Ishikawa (cell line): ENCODE results near the gene NKD2.

Source experiments
- CEBPB ChIP-seq: IDR thresholded peaks from 2 replicates; pipeline ENCODE4 v1.6.1; 2012
- CREB1 ChIP-seq: IDR thresholded peaks from 2 replicates; pipeline ENCODE4 v1.6.1; 2012; ENCODE audit warnings: low read depth
- EGR1 ChIP-seq: IDR thresholded peaks from 2 replicates; pipeline ENCODE4 v1.6.1; 2012
- EP300 ChIP-seq: IDR thresholded peaks from 2 replicates; pipeline ENCODE4 v1.6.1; 2012; ENCODE audit warnings: borderline replicate concordance
- FOXM1 ChIP-seq: IDR thresholded peaks from 2 replicates; pipeline ENCODE4 v1.6.1; 2012; ENCODE audit warnings: low read depth, borderline replicate concordance
- NFIC ChIP-seq: IDR thresholded peaks from 2 replicates; pipeline ENCODE4 v1.6.1; 2012
- RAD21 ChIP-seq: IDR thresholded peaks from 2 replicates; pipeline ENCODE4 v1.6.1; 2012; ENCODE audit warnings: low read depth
- TAF1 ChIP-seq: IDR thresholded peaks from 2 replicates; pipeline ENCODE4 v1.6.1; 2012; ENCODE audit warnings: low read depth, mild to moderate bottlenecking
- TCF12 ChIP-seq: IDR thresholded peaks from 2 replicates; pipeline ENCODE4 v1.6.1; 2012; ENCODE audit warnings: low read depth
- TEAD4 ChIP-seq: IDR thresholded peaks from 2 replicates; pipeline ENCODE4 v1.6.1; 2012
- YY1 ChIP-seq: IDR thresholded peaks from 2 replicates; pipeline ENCODE4 v1.6.1; 2012; ENCODE audit warnings: low read depth
- ZBTB7A ChIP-seq: IDR thresholded peaks from 2 replicates; pipeline ENCODE4 v1.6.1; 2012; ENCODE audit warnings: low read depth
- TF ChIP-seq, protein P1 (sequence below): IDR thresholded peaks from 2 replicates; pipeline ENCODE4 v1.6.1; 2012
- TF ChIP-seq, protein P2 (sequence below): IDR thresholded peaks from 2 replicates; pipeline ENCODE4 v1.6.1; 2012
- TF ChIP-seq, protein P3 (sequence below): IDR thresholded peaks from 2 replicates; pipeline ENCODE4 v1.6.1; 2012; ENCODE audit warnings: low read depth, mild to moderate bottlenecking

NKD2 gene

DNA sequence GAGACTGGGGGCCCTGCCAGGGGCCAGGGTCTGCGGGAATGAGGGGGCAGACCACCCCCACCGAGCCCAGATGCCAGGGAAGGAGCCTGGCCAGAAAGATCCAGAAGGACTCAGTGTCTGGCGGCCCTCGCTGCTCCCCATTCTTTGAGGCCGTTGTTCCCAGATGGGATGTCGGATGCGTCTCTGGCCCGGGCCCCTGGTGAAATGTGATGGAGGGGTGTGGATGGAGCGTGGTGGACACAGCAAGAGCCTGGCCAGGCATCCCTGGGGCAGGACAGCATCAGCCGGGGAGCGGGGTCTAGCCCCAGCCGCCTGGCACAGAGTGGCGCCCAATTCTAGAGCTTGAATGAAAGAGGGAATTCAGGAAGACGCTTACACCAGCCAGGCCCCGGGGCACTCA, 46.2 kb upstream of the NKD2 start:
- TF ChIP-seq, protein P1, sequence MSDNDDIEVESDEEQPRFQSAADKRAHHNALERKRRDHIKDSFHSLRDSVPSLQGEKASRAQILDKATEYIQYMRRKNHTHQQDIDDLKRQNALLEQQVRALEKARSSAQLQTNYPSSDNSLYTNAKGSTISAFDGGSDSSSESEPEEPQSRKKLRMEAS, result no peak
- no peak for TF ChIP-seq RAD21
- TF ChIP-seq TCF12, result no peak
- no peak for TF ChIP-seq FOXM1
- no peak for TF ChIP-seq ZBTB7A
- no peak for TF ChIP-seq TEAD4

DNA sequence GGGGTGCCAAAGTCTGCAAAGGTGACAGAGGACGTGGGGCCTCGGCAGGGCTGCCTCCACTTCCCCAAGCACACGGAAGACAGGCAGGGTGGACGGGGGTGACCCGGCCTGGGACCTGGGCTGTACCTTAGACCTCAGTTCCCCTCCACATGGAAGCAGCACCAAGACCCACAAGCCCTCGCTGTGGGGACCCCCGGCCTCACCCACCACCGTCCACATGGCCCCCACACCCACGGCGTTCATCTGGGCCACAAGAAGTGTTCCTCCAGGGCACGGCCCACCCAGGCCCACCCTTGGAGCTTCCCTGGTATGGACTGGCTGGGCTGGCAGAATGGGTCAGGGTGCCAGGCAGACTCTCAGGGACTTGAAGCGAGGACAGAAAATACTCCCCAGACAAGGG, 45.8 kb upstream of the NKD2 start:
- TF ChIP-seq EGR1 (no peak), CREB1 (no peak), YY1 (no peak), CEBPB (no peak), TCF12 (no peak), RAD21 (no peak), NFIC (no peak), FOXM1 (no peak), EP300 (no peak), TEAD4 (no peak), TAF1 (no peak), ZBTB7A (no peak)
- TF ChIP-seq, protein P1, result no peak
- TF ChIP-seq, protein P2, sequence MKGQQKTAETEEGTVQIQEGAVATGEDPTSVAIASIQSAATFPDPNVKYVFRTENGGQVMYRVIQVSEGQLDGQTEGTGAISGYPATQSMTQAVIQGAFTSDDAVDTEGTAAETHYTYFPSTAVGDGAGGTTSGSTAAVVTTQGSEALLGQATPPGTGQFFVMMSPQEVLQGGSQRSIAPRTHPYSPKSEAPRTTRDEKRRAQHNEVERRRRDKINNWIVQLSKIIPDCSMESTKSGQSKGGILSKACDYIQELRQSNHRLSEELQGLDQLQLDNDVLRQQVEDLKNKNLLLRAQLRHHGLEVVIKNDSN, result no peak
- TF ChIP-seq, protein P3, sequence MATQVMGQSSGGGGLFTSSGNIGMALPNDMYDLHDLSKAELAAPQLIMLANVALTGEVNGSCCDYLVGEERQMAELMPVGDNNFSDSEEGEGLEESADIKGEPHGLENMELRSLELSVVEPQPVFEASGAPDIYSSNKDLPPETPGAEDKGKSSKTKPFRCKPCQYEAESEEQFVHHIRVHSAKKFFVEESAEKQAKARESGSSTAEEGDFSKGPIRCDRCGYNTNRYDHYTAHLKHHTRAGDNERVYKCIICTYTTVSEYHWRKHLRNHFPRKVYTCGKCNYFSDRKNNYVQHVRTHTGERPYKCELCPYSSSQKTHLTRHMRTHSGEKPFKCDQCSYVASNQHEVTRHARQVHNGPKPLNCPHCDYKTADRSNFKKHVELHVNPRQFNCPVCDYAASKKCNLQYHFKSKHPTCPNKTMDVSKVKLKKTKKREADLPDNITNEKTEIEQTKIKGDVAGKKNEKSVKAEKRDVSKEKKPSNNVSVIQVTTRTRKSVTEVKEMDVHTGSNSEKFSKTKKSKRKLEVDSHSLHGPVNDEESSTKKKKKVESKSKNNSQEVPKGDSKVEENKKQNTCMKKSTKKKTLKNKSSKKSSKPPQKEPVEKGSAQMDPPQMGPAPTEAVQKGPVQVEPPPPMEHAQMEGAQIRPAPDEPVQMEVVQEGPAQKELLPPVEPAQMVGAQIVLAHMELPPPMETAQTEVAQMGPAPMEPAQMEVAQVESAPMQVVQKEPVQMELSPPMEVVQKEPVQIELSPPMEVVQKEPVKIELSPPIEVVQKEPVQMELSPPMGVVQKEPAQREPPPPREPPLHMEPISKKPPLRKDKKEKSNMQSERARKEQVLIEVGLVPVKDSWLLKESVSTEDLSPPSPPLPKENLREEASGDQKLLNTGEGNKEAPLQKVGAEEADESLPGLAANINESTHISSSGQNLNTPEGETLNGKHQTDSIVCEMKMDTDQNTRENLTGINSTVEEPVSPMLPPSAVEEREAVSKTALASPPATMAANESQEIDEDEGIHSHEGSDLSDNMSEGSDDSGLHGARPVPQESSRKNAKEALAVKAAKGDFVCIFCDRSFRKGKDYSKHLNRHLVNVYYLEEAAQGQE, result no peak

DNA sequence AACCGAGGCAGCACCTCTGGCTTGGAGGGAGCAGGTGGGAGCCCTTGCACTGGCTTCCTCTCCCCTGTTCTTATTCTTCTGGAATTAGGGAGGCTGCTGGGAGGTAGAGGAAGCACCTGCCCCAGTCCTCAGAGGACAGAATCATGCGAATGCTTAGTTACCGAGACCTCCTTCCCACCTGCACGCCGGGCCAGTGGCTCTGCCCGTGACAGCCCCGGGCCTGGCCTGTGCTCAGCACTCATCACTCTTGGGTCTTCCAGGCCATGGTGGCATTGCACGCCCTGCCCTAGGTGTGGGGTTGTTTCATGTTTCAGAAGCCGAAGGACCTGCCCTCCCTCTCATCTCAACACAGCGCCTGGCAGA, 45.3 kb upstream of the NKD2 start:
- TF ChIP-seq EGR1, result no peak
- TF ChIP-seq TAF1, result no peak
- no peak for TF ChIP-seq EP300

DNA sequence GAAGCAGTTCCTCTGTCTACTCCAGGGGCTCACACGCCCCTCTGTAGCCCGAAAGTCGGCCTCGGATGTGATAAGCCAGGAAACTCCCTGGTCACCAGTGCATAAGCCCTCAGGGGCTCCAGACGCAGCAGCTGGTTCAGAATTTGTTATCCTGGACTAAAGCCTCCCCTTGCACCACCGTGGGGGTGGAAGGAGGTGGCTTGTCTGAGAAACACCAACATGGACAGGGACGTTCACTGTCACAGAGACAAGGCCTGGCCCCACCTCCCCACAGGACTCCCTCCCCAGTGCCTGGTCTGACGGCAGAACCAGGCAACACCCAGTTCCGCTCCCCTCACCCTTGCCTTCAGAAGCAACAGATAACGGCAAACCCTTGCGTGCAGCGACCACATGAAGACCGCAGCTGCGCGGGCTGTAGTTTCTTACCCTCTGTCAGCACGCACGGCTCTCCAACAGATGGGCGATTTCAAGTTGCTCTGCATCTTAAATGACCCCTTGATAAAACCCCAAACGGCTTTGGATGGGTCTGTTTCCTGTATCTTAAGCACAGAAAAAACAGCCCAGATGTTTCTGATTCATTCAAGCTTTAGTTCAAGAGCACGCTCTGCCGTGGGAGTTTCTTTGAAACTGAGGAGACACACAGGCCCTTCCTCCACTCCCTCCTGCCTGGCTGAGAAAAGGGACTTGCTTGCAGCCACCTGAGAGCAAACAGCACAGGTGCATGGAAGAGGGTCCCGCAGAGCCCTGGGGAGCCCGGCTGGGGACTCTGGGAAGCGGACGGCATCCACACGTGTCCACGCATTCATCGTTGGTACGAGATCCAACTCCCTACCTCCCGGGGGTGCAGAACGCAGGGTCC, 44.7 kb upstream of the NKD2 start:
- TF ChIP-seq, protein P1, result no peak

DNA sequence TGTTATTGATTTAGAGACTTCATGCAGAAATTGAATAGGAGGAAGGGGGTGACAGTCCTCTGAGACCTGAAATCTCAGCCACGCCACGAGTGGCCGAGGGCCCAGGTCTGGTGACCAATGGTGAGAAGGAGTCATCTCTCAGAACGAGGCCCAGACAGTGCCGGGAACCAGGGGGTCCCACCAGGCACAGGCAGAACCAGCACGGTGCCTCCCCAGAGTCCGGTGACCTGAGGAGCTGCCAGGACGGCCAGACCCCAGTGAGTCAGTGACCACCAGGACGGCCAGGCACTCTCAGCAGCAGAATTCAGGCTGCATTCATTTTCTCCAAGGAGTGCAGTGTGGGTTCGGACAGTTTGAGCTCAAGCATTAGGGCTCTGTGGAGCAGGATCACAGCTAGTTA, 43.8 kb upstream of the NKD2 start:
- TF ChIP-seq NFIC (no peak), YY1 (no peak), RAD21 (no peak), TEAD4 (no peak), FOXM1 (no peak), CEBPB (no peak), EP300 (no peak), TCF12 (no peak), EGR1 (no peak), ZBTB7A (no peak), CREB1 (no peak), TAF1 (no peak)
- TF ChIP-seq, protein P1, result no peak
- TF ChIP-seq, protein P3, result no peak
- TF ChIP-seq, protein P2, result no peak

DNA sequence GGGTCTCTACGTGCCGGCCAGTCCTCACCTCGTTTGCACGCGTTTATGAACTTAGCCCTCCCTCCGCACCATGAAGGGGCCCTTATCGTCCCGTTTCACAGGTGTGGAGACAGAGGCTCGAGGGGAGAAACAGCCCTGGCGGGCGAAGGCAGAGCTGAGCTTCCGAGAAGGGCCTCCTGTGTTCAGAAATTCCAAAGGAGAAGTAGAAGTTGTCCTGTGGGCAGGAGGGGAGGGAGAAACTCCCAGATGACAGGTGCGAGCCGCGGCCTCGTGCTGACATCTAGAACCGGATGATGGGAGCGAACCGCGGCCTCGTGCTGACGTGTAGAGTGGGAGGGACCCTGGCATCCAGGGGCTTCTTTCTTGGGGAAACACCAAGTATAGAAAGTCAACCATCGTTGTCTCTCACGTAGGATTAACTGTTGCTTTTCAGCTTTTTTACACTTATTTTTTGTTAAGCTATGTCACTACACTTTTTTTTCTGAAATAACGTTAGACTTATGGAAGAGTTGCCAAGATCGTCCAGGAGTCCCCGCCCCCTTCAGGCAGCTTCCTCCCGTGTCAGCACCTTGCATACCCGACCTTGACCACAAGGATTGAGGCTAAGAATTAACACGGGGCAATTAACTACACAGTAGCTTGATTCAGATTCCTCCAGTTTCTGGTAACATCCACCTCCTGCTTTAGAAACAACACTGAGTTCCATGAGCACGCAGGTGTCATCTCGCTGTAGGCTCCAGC, 42.8 kb upstream of the NKD2 start:
- TF ChIP-seq, protein P2, result no peak
- no peak for TF ChIP-seq EP300
- TF ChIP-seq CREB1, result no peak
- TF ChIP-seq RAD21, result no peak
- no peak for TF ChIP-seq TAF1
- no peak for TF ChIP-seq TCF12
